A549 (cell line): ENCODE data around the gene LUZP2. TPM values are rescaled to one million over a fixed set of nuclear protein-coding genes. Genes with fewer than 3 reads are reported as not detected.

Source experiments
- ATAC-seq, 2 experiments: fragments of 200-7000 bp in 1 of 2; fragments of >200 bp in 1 of 2; cut with Nextera tagmentation in 1 of 2; cut with Tn5 transposase in 1 of 2; 3 replicates each; pipeline versions ENCODE4 v1.8.0 to v1.9.1; 2018 to 2020; ENCODE audit warnings: mild to moderate bottlenecking in 1 of 2, moderate library complexity in 1 of 2
- CTCF ChIA-PET: fragments of 300-600 bp; sonication (Branson Sonifier 250); formaldehyde crosslinking; extraction: SDS; loops from one replicate; lab custom pipeline; 2021; ENCODE audit warnings: antibody characterized with exemption, inconsistent platforms; lab: Yijun Ruan, JAX
- POLR2A ChIA-PET: fragments of 350-600 bp; formaldehyde crosslinking; extraction: SDS; loops from one replicate; lab custom pipeline; 2021; ENCODE audit warnings: antibody characterized with exemption, inconsistent platforms; lab: Yijun Ruan, JAX
- DNase-seq, 2 experiments: peaks; one replicate each; pipeline versions ENCODE4 v3.0.0 to v3.0.0-alpha.2; 2011 to 2016; ENCODE audit warnings: low read depth in 1 of 2, low spot score in 1 of 2
- FAIRE-seq: peaks from 2 replicates; lab custom pipeline; 2011; peaks lifted over from hg19 to GRCh38; lab: Jason Lieb, UNC
- H3K27ac ChIP-seq, 2 experiments: fragments of >200 bp; sonication (Bioruptor Twin); formaldehyde crosslinking; 3 replicates each; pipeline ENCODE4 v1.5.1; 2016 to 2017
- H3K4me1 ChIP-seq: fragments of >200 bp; sonication (Bioruptor Twin); formaldehyde crosslinking; 3 replicates; pipeline ENCODE4 v1.6.1; 2016
- H3K4me2 ChIP-seq: fragments of >200 bp; sonication (Bioruptor Twin); formaldehyde crosslinking; 3 replicates; pipeline ENCODE4 v1.6.1; 2016
- H3K4me3 ChIP-seq: fragments of >200 bp; sonication (Bioruptor Twin); formaldehyde crosslinking; 3 replicates; pipeline ENCODE4 v1.5.1; 2016
- H3K9me3 ChIP-seq: fragments of >200 bp; sonication (Bioruptor Twin); formaldehyde crosslinking; 3 replicates; pipeline ENCODE4 v1.6.1; 2016
- CHD2 ChIP-seq: fragments of 150-350 bp; IDR thresholded peaks from 2 replicates; pipeline ENCODE4 v1.6.1; 2014; ENCODE audit warnings: low read length; ENCODE audit not compliant: partially characterized antibody
- FOSB ChIP-seq: fragments of 250-450 bp; sonication (Bioruptor Pico); IDR thresholded peaks from 2 replicates; pipeline ENCODE4 v1.5.0; 2020; ENCODE audit warnings: mild to moderate bottlenecking, moderate library complexity
- HOXB5 ChIP-seq: fragments of 250-450 bp; sonication (Bioruptor Pico); IDR thresholded peaks from 2 replicates; pipeline ENCODE4 v1.5.0; 2020; ENCODE audit warnings: mild to moderate bottlenecking, moderate library complexity
- JUNB ChIP-seq: fragments of >200 bp; sonication (Bioruptor Twin); formaldehyde crosslinking; IDR thresholded peaks from 2 replicates; pipeline ENCODE4 v1.6.1; 2016
- POLR2AphosphoS2 ChIP-seq: conservative IDR thresholded peaks from 2 replicates; pipeline ENCODE4 v1.6.1; 2012; ENCODE audit warnings: low read length, improper control_type of control experiment, inconsistent platforms
- SREBF2 ChIP-seq: fragments of 450-650 bp; IDR thresholded peaks from 2 replicates; pipeline ENCODE4 v1.6.1; 2014; ENCODE audit warnings: mild to moderate bottlenecking, moderate library complexity
- TFCP2L1 ChIP-seq: fragments of 250-450 bp; sonication (Bioruptor Pico); IDR thresholded peaks from 2 replicates; pipeline ENCODE4 v1.5.0; 2021; ENCODE audit warnings: mild to moderate bottlenecking
- TP53 ChIP-seq: fragments of 250-450 bp; sonication (Bioruptor Pico); IDR thresholded peaks from 2 replicates; pipeline ENCODE4 v1.5.0; 2021; ENCODE audit warnings: mild to moderate bottlenecking, moderate library complexity
- ZC3H11A ChIP-seq: fragments of 450-650 bp; IDR thresholded peaks from 2 replicates; pipeline ENCODE4 v1.6.1; 2014; ENCODE audit warnings: antibody characterized with exemption, mild to moderate bottlenecking
- ZFP36 ChIP-seq: fragments of 450-650 bp; IDR thresholded peaks from 2 replicates; pipeline ENCODE4 v1.6.1; 2014; ENCODE audit warnings: borderline replicate concordance; ENCODE audit not compliant: partially characterized antibody
- WGBS: methylation state at CpG from one replicate; pipeline ENCODE4 v1.1.6; 2017; ENCODE audit errors: missing lambda C conversion rate; 5-methylcytosine and 5-hydroxymethylcytosine counted together
- polyA plus RNA-seq, 4 experiments: library from polyadenylated mRNA; depleted of rRNA in 3 of 4; stranded (reverse); fragments of >200 nt; fragmentation: RNase III in 1 of 4; extraction: RNeasy Plus Mini Kit Qiagen cat#74134 plus additional on column Dnase treatment in 1 of 4; gene quantifications; 2 replicates in 3 of 4; 3 replicates in 1 of 4; pipeline ENCODE4 v1.2.3, GENCODE V29; 2011 to 2017
- TF ChIP-seq, protein P1 (sequence below): fragments of 200-600 bp; sonication (generic); IDR thresholded peaks from 2 replicates; pipeline ENCODE4 v1.6.1; 2016; ENCODE audit warnings: antibody characterized with exemption, mild to moderate bottlenecking, moderate library complexity
- TF ChIP-seq, protein P2 (sequence below): fragments of 250-450 bp; sonication (Bioruptor Pico); IDR thresholded peaks from 2 replicates; pipeline ENCODE4 v1.5.0; 2021; ENCODE audit warnings: mild to moderate bottlenecking, moderate library complexity, borderline replicate concordance
- TF ChIP-seq, protein P3 (sequence below): fragments of >200 bp; sonication (Bioruptor Twin); formaldehyde crosslinking; IDR thresholded peaks from 3 replicates; pipeline ENCODE4 v1.6.1; 2016
- TF ChIP-seq, protein P4 (sequence below): fragments of 250-450 bp; sonication (Bioruptor Pico); IDR thresholded peaks from 2 replicates; pipeline ENCODE4 v1.5.0; 2020; ENCODE audit warnings: low read depth, mild to moderate bottlenecking, moderate library complexity
- TF ChIP-seq, protein P5 (sequence below): fragments of >200 bp; sonication (Bioruptor Twin); formaldehyde crosslinking; IDR thresholded peaks from 3 replicates; pipeline ENCODE4 v1.5.1; 2016
- TF ChIP-seq, protein P6 (sequence below): IDR thresholded peaks from 2 replicates; pipeline ENCODE4 v1.6.1; 2012

The LUZP2 gene
- polyA plus RNA-seq, 2 of the 4 experiments (the other 2 are of a cell fraction): not detected

DNA sequence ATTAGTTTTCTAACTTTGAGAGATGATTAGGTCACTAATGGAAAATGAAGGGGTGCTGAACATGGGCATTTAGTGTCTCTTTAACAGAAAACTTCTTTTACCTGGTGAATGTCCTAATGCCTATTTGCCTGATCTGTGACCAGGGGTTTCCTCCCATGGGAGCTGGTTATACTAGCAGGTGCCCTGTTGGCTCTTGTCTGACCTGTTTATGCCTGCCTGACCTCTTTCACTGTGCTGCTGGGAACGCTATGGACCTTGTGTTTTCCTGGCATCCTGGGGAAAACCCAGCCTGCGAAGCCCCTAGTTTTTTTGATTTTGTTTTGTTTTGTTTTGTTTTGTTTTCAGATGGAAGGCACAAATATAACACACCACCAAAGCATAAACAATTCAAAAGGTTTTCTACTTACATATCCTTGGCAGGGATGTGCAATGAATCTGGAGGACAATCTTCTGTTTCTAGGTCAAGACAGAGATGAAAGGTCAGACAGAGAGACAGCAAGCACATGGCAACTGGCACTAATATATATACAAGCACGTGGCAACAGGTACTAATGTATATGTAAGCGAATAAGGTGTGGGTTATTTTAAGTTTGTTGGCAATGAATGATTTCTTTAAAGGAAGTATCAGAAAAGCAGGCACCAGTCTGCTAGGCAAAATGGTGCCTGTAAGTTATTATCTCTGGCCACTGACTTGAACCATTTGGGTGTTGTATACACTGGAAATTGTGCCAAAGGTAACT is 390.2 kb downstream of the LUZP2 start:
- H3K4me3 ChIP-seq: no peak overlapping the region
- CTCF ChIA-PET: no interaction called here
- no peak overlapping the region for H3K4me2 ChIP-seq
- TF ChIP-seq, protein P1, sequence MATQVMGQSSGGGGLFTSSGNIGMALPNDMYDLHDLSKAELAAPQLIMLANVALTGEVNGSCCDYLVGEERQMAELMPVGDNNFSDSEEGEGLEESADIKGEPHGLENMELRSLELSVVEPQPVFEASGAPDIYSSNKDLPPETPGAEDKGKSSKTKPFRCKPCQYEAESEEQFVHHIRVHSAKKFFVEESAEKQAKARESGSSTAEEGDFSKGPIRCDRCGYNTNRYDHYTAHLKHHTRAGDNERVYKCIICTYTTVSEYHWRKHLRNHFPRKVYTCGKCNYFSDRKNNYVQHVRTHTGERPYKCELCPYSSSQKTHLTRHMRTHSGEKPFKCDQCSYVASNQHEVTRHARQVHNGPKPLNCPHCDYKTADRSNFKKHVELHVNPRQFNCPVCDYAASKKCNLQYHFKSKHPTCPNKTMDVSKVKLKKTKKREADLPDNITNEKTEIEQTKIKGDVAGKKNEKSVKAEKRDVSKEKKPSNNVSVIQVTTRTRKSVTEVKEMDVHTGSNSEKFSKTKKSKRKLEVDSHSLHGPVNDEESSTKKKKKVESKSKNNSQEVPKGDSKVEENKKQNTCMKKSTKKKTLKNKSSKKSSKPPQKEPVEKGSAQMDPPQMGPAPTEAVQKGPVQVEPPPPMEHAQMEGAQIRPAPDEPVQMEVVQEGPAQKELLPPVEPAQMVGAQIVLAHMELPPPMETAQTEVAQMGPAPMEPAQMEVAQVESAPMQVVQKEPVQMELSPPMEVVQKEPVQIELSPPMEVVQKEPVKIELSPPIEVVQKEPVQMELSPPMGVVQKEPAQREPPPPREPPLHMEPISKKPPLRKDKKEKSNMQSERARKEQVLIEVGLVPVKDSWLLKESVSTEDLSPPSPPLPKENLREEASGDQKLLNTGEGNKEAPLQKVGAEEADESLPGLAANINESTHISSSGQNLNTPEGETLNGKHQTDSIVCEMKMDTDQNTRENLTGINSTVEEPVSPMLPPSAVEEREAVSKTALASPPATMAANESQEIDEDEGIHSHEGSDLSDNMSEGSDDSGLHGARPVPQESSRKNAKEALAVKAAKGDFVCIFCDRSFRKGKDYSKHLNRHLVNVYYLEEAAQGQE: no peak
- TF ChIP-seq SREBF2 (no peak), JUNB (no peak), ZFP36 (no peak), TP53 (CRISPR knock-in tag) (no peak), CHD2 (no peak), TFCP2L1 (CRISPR knock-in tag) (no peak), ZC3H11A (no peak), FOSB (CRISPR knock-in tag) (no peak), POLR2AphosphoS2 (no peak), HOXB5 (CRISPR knock-in tag) (no peak)
- TF ChIP-seq, protein P2, sequence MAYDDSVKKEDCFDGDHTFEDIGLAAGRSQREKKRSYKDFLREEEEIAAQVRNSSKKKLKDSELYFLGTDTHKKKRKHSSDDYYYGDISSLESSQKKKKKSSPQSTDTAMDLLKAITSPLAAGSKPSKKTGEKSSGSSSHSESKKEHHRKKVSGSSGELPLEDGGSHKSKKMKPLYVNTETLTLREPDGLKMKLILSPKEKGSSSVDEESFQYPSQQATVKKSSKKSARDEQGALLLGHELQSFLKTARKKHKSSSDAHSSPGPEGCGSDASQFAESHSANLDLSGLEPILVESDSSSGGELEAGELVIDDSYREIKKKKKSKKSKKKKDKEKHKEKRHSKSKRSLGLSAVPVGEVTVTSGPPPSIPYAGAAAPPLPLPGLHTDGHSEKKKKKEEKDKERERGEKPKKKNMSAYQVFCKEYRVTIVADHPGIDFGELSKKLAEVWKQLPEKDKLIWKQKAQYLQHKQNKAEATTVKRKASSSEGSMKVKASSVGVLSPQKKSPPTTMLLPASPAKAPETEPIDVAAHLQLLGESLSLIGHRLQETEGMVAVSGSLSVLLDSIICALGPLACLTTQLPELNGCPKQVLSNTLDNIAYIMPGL (CRISPR knock-in tag): no peak
- TF ChIP-seq, protein P3, sequence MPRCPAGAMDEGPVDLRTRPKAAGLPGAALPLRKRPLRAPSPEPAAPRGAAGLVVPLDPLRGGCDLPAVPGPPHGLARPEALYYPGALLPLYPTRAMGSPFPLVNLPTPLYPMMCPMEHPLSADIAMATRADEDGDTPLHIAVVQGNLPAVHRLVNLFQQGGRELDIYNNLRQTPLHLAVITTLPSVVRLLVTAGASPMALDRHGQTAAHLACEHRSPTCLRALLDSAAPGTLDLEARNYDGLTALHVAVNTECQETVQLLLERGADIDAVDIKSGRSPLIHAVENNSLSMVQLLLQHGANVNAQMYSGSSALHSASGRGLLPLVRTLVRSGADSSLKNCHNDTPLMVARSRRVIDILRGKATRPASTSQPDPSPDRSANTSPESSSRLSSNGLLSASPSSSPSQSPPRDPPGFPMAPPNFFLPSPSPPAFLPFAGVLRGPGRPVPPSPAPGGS: no peak
- TF ChIP-seq, protein P4, sequence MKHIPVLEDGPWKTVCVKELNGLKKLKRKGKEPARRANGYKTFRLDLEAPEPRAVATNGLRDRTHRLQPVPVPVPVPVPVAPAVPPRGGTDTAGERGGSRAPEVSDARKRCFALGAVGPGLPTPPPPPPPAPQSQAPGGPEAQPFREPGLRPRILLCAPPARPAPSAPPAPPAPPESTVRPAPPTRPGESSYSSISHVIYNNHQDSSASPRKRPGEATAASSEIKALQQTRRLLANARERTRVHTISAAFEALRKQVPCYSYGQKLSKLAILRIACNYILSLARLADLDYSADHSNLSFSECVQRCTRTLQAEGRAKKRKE (CRISPR knock-in tag): no peak
- TF ChIP-seq, protein P5, sequence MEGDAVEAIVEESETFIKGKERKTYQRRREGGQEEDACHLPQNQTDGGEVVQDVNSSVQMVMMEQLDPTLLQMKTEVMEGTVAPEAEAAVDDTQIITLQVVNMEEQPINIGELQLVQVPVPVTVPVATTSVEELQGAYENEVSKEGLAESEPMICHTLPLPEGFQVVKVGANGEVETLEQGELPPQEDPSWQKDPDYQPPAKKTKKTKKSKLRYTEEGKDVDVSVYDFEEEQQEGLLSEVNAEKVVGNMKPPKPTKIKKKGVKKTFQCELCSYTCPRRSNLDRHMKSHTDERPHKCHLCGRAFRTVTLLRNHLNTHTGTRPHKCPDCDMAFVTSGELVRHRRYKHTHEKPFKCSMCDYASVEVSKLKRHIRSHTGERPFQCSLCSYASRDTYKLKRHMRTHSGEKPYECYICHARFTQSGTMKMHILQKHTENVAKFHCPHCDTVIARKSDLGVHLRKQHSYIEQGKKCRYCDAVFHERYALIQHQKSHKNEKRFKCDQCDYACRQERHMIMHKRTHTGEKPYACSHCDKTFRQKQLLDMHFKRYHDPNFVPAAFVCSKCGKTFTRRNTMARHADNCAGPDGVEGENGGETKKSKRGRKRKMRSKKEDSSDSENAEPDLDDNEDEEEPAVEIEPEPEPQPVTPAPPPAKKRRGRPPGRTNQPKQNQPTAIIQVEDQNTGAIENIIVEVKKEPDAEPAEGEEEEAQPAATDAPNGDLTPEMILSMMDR: no peak
- TF ChIP-seq, protein P6, sequence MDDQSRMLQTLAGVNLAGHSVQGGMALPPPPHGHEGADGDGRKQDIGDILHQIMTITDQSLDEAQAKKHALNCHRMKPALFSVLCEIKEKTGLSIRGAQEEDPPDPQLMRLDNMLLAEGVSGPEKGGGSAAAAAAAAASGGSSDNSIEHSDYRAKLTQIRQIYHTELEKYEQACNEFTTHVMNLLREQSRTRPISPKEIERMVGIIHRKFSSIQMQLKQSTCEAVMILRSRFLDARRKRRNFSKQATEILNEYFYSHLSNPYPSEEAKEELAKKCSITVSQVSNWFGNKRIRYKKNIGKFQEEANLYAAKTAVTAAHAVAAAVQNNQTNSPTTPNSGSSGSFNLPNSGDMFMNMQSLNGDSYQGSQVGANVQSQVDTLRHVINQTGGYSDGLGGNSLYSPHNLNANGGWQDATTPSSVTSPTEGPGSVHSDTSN: no peak
- DNase-seq (no peak), ATAC-seq (no peak), FAIRE-seq (no peak)
- H3K4me1 ChIP-seq: no peaks in the 10 kb centered on the region
- no peak overlapping the region for H3K27ac ChIP-seq
- H3K9me3 ChIP-seq: no peaks in the 10 kb centered on the region
- POLR2A ChIA-PET: no interaction called here
- 10% methylated on average over 4 of the region's 4 CpGs for WGBS
